Measurements from ENCODE around the gene CCR9. TPM values are rescaled to one million over a fixed set of nuclear protein-coding genes. Genes with fewer than 3 reads are reported as not detected.

CCR9 gene
- total and polyA plus RNA-seq, 2 experiments from 2014 or later: not detected

- Mint-ChIP-seq H3K4me1 (peaks cover 17% of the 10 kb centered on the region), H3K9me3 (no peaks in the 10 kb centered on the region; the same call in 2 of the 3 replicates), H3K36me3 (ENCODE audit: low read depth) (peaks cover 33% of the 10 kb centered on the region), H3K27ac (no peak overlapping the region), H3K27me3 (ENCODE audit: insufficient read depth, low read depth, poor library complexity) (peaks cover 4% of the 10 kb centered on the region), H3K4me3 (no peak overlapping the region)
- H3K4me2 ChIP-seq: no peak overlapping the region
- peaks cover 14% of the 10 kb centered on the region; the same call in 1 of the 2 replicates for H3K36me3 ChIP-seq (ENCODE audit: insufficient read depth)
- ATAC-seq (no peak), DNase-seq (ENCODE audit: low spot score) (no peak)
- no peaks in the 10 kb centered on the region for H3K79me2 ChIP-seq (replicated peaks; ENCODE audit: insufficient read depth)
- H2AFZ ChIP-seq: no peak overlapping the region
- H3K4me3 ChIP-seq: no peak overlapping the region
- no peaks in the 10 kb centered on the region for H3K27me3 ChIP-seq (ENCODE audit: insufficient read depth)
- H3F3A ChIP-seq (replicated peaks; ENCODE audit: low read depth): no peaks in the 10 kb centered on the region
- H3K4me1 ChIP-seq (ENCODE audit: insufficient read depth): no peaks in the 10 kb centered on the region
- H4K20me1 ChIP-seq (replicated peaks; ENCODE audit: insufficient read depth): peaks cover 11% of the 10 kb centered on the region
- TF ChIP-seq NANOG (IDR thresholded peaks at IDR 0.05; ENCODE audit: borderline replicate concordance) (no peak), REST (IDR thresholded peaks at IDR 0.05; ENCODE audit: unreplicated experiment) (no peak), ZNF331 (CRISPR knock-in tag; IDR thresholded peaks at IDR 0.05; ENCODE audit: low read depth) (no peak), ZNF114 (CRISPR knock-in tag; IDR thresholded peaks at IDR 0.05) (no peak), JUNB (IDR thresholded peaks at IDR 0.05; ENCODE audit: unreplicated experiment) (no peak), STAT1 (IDR thresholded peaks at IDR 0.05; ENCODE audit: unreplicated experiment) (no peak), EZH2 (IDR thresholded peaks at IDR 0.05; ENCODE audit: low read depth, unreplicated experiment) (no peak)
- TF ChIP-seq, protein P1, sequence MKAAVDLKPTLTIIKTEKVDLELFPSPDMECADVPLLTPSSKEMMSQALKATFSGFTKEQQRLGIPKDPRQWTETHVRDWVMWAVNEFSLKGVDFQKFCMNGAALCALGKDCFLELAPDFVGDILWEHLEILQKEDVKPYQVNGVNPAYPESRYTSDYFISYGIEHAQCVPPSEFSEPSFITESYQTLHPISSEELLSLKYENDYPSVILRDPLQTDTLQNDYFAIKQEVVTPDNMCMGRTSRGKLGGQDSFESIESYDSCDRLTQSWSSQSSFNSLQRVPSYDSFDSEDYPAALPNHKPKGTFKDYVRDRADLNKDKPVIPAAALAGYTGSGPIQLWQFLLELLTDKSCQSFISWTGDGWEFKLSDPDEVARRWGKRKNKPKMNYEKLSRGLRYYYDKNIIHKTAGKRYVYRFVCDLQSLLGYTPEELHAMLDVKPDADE (IDR thresholded peaks at IDR 0.05): no peak
- no peak overlapping the region for H3K27ac ChIP-seq (ENCODE audit: low read depth)
- no peaks in the 10 kb centered on the region for H3K9me2 ChIP-seq (ENCODE audit: insufficient read depth)
Measured at GRCh38 chr3:45942051-45942825, 55.9 kb downstream of the CCR9 start.

DNA sequence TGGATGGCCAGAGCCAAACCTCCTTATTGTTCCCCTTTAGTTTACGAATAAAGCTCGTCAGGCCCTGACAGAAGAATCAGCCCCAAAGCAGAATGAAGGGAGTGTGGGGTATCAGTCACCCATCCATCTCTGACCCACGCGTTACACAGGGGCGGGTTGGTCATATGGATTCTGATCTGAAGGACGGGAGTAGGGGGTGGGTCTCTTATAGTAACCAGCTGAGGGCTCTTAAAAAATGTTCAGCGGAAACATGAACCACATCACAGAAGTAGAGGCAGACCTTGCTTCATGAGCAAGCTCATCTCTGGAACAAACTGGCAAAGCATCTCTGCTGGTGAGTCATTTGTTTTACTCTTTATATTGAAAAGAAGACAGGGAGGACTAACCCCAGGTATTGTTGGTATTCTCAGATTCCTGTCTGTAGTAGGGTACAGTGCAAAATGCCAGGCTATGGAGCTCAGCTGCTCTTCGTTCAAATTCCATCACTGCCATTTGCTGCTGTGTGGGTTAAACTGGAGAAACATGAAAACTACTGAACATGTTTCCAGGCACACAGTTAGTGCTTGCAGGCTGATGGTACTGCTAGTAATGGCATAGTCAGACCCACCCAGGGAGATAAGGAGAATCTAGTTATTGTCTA lies 57.0 kb downstream of the CCR9 start, which contains the start of gene CXCR6:
CXCR6 (plus strand) TSS at position 258 of the 640 bp plus-strand sequence. CDS start 3,018 bp downstream, outside the sequence.
- no peak within 1 kb of the TSS for H3K27ac ChIP-seq (ENCODE audit: low read depth)
- H2AFZ ChIP-seq: no peak within 1 kb of the TSS
- H3K36me3 Mint-ChIP-seq (ENCODE audit: low read depth): peaks cover 42% of the 10 kb centered on the region
- H3K4me1 Mint-ChIP-seq: peaks cover 17% of the 10 kb centered on the region; the same call in 2 of the 3 replicates
- H3K4me2 ChIP-seq: no peak within 1 kb of the TSS
- DNase-seq (ENCODE audit: low spot score) (no peak), ATAC-seq (no peak)
- H3K79me2 ChIP-seq (replicated peaks; ENCODE audit: insufficient read depth): no peaks in the 10 kb centered on the region
- no peaks in the 10 kb centered on the region; the same call in 2 of the 3 replicates for H3K9me3 Mint-ChIP-seq
- H3K27ac Mint-ChIP-seq: no peak within 1 kb of the TSS
- H3K4me1 ChIP-seq (ENCODE audit: insufficient read depth): no peaks in the 10 kb centered on the region
- peaks cover 7% of the 10 kb centered on the region for H4K20me1 ChIP-seq (replicated peaks; ENCODE audit: insufficient read depth)
- no peak within 1 kb of the TSS for H3K4me3 ChIP-seq
- H3K27me3 Mint-ChIP-seq (ENCODE audit: insufficient read depth, low read depth, poor library complexity): peaks cover 4% of the 10 kb centered on the region
- H3K4me3 Mint-ChIP-seq: no peak within 1 kb of the TSS
- H3F3A ChIP-seq (replicated peaks; ENCODE audit: low read depth): no peaks in the 10 kb centered on the region
- H3K27me3 ChIP-seq (ENCODE audit: insufficient read depth): no peaks in the 10 kb centered on the region
- 0 out of 2 replicates have a peak, but pooled peaks cover 4% of the 10 kb centered on the region for H3K9me2 ChIP-seq (ENCODE audit: insufficient read depth)
- peaks cover 17% of the 10 kb centered on the region; the same call in 1 of the 2 replicates for H3K36me3 ChIP-seq (ENCODE audit: insufficient read depth)
- no peak for TF ChIP-seq ZNF114 (CRISPR knock-in tag; IDR thresholded peaks at IDR 0.05)
- TF ChIP-seq JUNB (IDR thresholded peaks at IDR 0.05; ENCODE audit: unreplicated experiment): no peak
- TF ChIP-seq, protein P2, sequence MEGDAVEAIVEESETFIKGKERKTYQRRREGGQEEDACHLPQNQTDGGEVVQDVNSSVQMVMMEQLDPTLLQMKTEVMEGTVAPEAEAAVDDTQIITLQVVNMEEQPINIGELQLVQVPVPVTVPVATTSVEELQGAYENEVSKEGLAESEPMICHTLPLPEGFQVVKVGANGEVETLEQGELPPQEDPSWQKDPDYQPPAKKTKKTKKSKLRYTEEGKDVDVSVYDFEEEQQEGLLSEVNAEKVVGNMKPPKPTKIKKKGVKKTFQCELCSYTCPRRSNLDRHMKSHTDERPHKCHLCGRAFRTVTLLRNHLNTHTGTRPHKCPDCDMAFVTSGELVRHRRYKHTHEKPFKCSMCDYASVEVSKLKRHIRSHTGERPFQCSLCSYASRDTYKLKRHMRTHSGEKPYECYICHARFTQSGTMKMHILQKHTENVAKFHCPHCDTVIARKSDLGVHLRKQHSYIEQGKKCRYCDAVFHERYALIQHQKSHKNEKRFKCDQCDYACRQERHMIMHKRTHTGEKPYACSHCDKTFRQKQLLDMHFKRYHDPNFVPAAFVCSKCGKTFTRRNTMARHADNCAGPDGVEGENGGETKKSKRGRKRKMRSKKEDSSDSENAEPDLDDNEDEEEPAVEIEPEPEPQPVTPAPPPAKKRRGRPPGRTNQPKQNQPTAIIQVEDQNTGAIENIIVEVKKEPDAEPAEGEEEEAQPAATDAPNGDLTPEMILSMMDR (conservative IDR thresholded peaks at IDR 0.05; ENCODE audit: low read depth in 2 of 2): no peak
- TF ChIP-seq, protein P1 (IDR thresholded peaks at IDR 0.05): no peak
- no peak for TF ChIP-seq POLR2AphosphoS5 (IDR thresholded peaks at IDR 0.05; ENCODE audit: low read depth)
- TF ChIP-seq NANOG (IDR thresholded peaks at IDR 0.05; ENCODE audit: borderline replicate concordance): no peak
- no peak for TF ChIP-seq EZH2phosphoT487 (IDR thresholded peaks at IDR 0.05; ENCODE audit: unreplicated experiment)

Measured in GM23338 (cell line).